Posterior cingulate gyrus (tissue), 11 donors: ENCODE data around the gene ZDHHC3.

Experiments used
- DNase-seq, 10 donors: peaks; one replicate each; pipeline versions ENCODE4 v3.0.0 to v3.0.0-alpha.2; 2020 to 2021; ENCODE audit warnings: mixed read lengths in 3 of 10
- intact Hi-C: fragments of 100-400 bp; cut with DNase I; formaldehyde crosslinking; loops from one replicate; pipeline ENCODE4 v1.15.1; 2023

ZDHHC3 gene

GRCh38 chr3:44903751-44904150 is 72.2 kb downstream of the ZDHHC3 start:
- intact Hi-C loops: no loop called here

GRCh38 chr3:44903314-44903713 is 72.7 kb downstream of the ZDHHC3 start:
- no peak for DNase-seq
- intact Hi-C loops: no loop called here

More at GRCh38 chr3:44903751-44904150, 72.2 kb downstream of the ZDHHC3 start:
- no peak for DNase-seq

GRCh38 chr3:44902628-44903027 is 73.3 kb downstream of the ZDHHC3 start:
- intact Hi-C loops: no loop called here

DNA sequence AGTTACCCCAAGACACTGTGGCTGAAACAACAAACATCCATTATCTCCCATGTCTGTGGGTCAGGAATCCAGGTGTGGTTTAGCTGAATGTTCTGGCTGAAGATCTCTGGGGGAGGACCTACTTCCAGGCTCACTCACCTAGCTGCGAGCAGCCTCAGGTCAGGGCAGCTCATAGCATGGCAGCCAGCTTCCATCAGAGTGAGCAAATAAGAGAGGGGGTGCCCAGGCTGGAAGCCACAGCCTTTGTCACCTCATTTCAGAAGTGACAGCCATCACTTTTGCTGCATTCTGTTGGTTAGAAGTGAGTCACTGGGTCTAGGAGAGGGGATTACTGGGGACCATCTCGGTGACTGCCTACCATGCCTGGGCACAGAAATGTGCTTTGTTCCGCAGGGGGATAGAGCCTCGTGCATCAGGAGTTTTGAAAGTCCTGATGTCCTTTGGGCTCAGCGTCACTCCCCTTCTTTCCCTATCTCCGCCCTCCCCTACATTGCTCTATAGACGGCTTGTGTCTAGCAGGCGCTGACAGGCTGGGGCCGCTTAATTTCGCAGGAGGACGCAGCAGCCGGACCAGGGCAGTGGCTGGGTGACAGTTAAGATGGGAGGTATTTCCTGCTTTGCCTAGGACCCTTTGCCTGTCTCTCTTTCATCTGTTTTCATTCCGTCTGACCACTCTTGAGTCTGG is 76.1 kb downstream of the ZDHHC3 start:
- no peak for DNase-seq
- intact Hi-C loops: no loop called here

More at GRCh38 chr3:44902628-44903027, 73.3 kb downstream of the ZDHHC3 start:
- no peak for DNase-seq

- intact Hi-C loops: no loop called here
- DNase-seq: no peak
Observed at GRCh38 chr3:44896440-44896839, 79.5 kb downstream of the ZDHHC3 start.

- no peak for DNase-seq
- intact Hi-C loops: no loop called here
Observed at GRCh38 chr3:44894485-44894884, 81.5 kb downstream of the ZDHHC3 start.

- intact Hi-C loops: no loop called here
- no peak for DNase-seq
Observed at GRCh38 chr3:44893097-44893496, 82.9 kb downstream of the ZDHHC3 start.

GRCh38 chr3:44892689-44893088 is 83.3 kb downstream of the ZDHHC3 start:
- intact Hi-C loops: no loop called here
- no peak for DNase-seq

- DNase-seq: no peak
- intact Hi-C loops: no loop called here
Observed at GRCh38 chr3:44890852-44891251, 85.1 kb downstream of the ZDHHC3 start.

- intact Hi-C loops: no loop called here
- no peak for DNase-seq
Observed at GRCh38 chr3:44890258-44890657, 85.7 kb downstream of the ZDHHC3 start.

DNA sequence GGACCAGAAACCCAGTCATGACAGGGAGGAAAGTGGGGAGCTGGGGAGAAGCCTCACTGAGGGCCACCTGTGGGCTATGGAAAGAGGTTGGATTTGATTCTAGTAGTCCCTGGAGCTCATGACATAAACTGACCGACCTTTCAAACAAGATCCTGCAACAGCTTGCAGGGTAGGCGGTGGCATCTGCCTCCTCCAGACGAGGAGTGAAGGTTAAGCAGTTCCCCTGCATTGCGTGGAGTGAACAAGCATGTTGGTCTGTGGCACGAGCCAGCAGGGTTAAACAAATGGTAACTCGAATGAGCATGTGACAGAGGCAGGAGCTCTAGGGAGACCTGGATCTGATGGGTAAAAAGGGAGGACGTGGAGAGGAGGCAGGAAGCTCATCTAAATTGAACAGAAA is 88.9 kb downstream of the ZDHHC3 start:
- intact Hi-C loops: no loop called here
- no peak for DNase-seq

- no peak for DNase-seq
- intact Hi-C loops: no loop called here
Observed at GRCh38 chr3:44886561-44886960, 89.4 kb downstream of the ZDHHC3 start.

- no peak for DNase-seq
- intact Hi-C loops: no loop called here
Observed at GRCh38 chr3:44885618-44886017, 90.4 kb downstream of the ZDHHC3 start.

DNA sequence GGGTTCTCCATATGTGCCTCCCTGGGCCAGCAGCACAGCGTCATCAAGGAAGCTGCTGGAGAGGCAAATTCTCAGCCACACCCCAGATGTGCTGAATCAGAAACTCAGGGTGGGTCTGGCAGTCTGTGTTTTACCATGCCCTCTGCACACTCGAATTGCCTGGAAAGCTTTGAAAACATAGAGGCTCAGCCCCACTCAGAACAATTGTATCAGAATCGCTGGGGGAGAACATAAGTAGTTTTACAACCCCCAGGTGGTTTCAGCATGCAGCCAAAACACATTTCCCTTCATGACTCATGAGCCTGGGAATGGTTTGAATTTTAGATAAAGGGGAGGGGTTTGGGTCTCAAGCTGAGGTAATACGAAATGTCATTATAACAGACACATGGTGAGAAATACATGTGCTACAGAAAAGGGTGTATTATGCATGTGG is 92.0 kb downstream of the ZDHHC3 start:
- intact Hi-C loops: no loop called here
- no peak for DNase-seq

- intact Hi-C loops: no loop called here
- DNase-seq: no peak
Observed at GRCh38 chr3:44883213-44883955, 92.6 kb downstream of the ZDHHC3 start.

DNA sequence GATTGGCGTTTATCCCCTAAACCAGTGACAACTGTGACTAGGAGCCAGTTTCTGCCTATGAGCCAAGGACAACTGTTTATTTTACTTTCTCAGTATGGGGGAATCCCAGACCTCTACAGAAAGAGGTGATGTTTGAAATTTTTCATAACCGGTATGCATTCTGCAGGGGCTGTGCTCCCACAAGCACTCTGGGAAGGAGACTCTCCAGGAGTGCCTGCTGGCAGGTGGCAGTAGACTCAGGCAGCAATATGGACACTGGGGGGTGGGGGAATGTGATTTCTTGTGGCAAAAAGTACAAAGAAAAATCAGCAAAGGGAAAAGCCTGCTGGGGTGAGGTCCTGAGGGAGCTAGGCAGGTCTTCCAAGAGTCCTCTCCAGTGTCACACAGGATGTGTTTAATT is 95.7 kb downstream of the ZDHHC3 start:
- no peak for DNase-seq
- intact Hi-C loops: no loop called here

DNA sequence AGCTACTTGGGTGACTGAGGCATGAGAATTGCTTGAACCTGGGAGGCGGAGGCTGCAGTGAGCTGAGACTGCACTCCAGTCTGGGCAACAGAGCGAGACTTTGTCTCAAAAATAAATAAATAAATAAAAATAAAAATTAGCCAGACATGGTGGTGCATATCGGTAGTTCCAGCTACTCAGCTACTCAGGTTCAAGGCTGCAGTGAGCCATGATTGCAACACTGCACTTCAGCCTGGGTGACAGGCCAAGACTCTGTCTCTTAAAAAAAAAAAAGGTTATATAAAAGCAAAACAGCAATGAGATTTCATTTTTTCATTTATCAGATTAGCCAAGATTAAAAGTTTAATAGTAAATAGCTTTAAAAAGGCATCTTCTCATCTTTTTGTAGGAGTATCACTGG is 98.6 kb downstream of the ZDHHC3 start:
- intact Hi-C loops: no loop called here
- DNase-seq: no peak

DNA sequence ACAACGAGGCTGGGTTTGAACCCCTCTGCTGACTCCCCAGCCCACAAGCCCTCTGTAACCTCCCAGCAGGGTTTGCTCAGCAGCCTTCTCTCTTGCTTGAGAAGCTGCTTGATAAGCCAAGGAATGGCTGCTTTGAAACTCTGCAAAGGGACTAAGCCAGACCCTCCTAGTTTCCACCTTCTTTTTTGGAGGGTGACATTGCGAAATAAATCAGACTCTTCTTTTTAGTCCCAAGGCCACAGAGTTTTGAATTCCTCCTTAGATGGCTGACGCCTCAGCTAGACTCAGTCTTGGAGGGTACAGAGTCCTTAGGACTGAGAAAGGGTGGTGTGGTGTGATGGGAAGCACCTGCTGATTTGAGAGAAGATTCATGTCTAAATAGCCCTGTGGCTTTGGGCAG is 100.4 kb downstream of the ZDHHC3 start:
- intact Hi-C loops: no loop called here
- no peak for DNase-seq
